H1 (cell line): Measurements from ENCODE around the gene ANKRD30A. TPM values are rescaled to one million over a fixed set of nuclear protein-coding genes. Genes with fewer than 3 reads are reported as not detected.

ENCODE experiments used
- CTCF ChIA-PET: fragments of 300-600 bp; sonication (Branson Sonifier 250); formaldehyde crosslinking; loops from one replicate; lab custom pipeline; 2021; ENCODE audit not compliant: partially characterized antibody; lab: Charles Lee
- POLR2A ChIA-PET: fragments of 300-600 bp; sonication (Branson Sonifier 250); formaldehyde crosslinking; loops from one replicate; lab custom pipeline; 2021; ENCODE audit warnings: inconsistent platforms; ENCODE audit not compliant: partially characterized antibody; lab: Charles Lee
- DNase-seq, 2 experiments: peaks; one replicate each; pipeline versions ENCODE4 v3.0.0 to v3.0.0-alpha.2; 2010 to 2022; ENCODE audit warnings: low spot score in 2 of 2, low read depth in 1 of 2, mixed read lengths in 1 of 2
- FAIRE-seq: peaks from 2 replicates; lab custom pipeline; 2011; peaks lifted over from hg19 to GRCh38; lab: Jason Lieb, UNC
- H2AFZ ChIP-seq: 2 replicates; pipeline ENCODE4 v1.8.1; 2012; ENCODE audit warnings: low read length, inconsistent platforms
- H2AK5ac ChIP-seq: 2 replicates; pipeline ENCODE4 v1.6.1; 2013; ENCODE audit warnings: low read depth, low read length
- H2BK120ac ChIP-seq: replicated peaks from 2 replicates; pipeline ENCODE3; 2013; ENCODE audit warnings: low read depth, low read length, inconsistent platforms
- H2BK12ac ChIP-seq: 2 replicates; pipeline ENCODE4 v1.6.1; 2013; ENCODE audit warnings: low read depth, low read length
- H2BK15ac ChIP-seq: 2 replicates; pipeline ENCODE4 v1.6.1; 2013; ENCODE audit warnings: low read length
- H2BK20ac ChIP-seq: 2 replicates; pipeline ENCODE4 v1.6.1; 2013; ENCODE audit warnings: low read length
- H2BK5ac ChIP-seq: 2 replicates; pipeline ENCODE4 v1.6.1; 2013; ENCODE audit warnings: low read depth, low read length
- H3K14ac ChIP-seq: 2 replicates; pipeline ENCODE4 v1.6.1; 2013; ENCODE audit warnings: inconsistent platforms; ENCODE audit not compliant: insufficient read length
- H3K18ac ChIP-seq: 2 replicates; pipeline ENCODE4 v1.6.1; 2013; ENCODE audit warnings: low read length; ENCODE audit errors: extremely low read depth
- H3K23ac ChIP-seq: 2 replicates; pipeline ENCODE4 v1.6.1; 2013; ENCODE audit warnings: inconsistent platforms; ENCODE audit not compliant: insufficient read length
- H3K23me2 ChIP-seq: 2 replicates; pipeline ENCODE4 v1.6.1; 2013; ENCODE audit warnings: low read depth, low read length
- H3K27ac ChIP-seq: 2 replicates; pipeline ENCODE4 v1.6.1; 2011; ENCODE audit warnings: low read depth, low read length, inconsistent platforms
- H3K27me3 ChIP-seq, 4 experiments: replicated peaks in 1 of 4; 1 replicate in 1 of 4; 2 replicates in 3 of 4; pipeline versions ENCODE4 v1.6.1 to v1.8.1; 2011 to 2013; ENCODE audit warnings: low read length in 3 of 4, mild to moderate bottlenecking in 3 of 4, inconsistent platforms in 2 of 4, mixed read lengths in 2 of 4, moderate library complexity in 1 of 4; ENCODE audit not compliant: control insufficient read depth in 3 of 4, insufficient read depth in 3 of 4; ENCODE audit errors: extremely low read depth in 1 of 4
- H3K36me3 ChIP-seq, 4 experiments: 2 replicates each; pipeline versions ENCODE4 v1.6.1 to v1.8.1; 2011 to 2013; ENCODE audit warnings: mild to moderate bottlenecking in 4 of 4, low read length in 3 of 4, moderate library complexity in 2 of 4, control low read depth in 1 of 4, inconsistent platforms in 1 of 4; ENCODE audit not compliant: insufficient read depth in 4 of 4, control insufficient read depth in 2 of 4
- H3K4ac ChIP-seq: replicated peaks from 2 replicates; pipeline ENCODE3; 2013; ENCODE audit warnings: low read length, low read depth, mixed read lengths, inconsistent platforms; ENCODE audit not compliant: insufficient read length
- H3K4me1 ChIP-seq, 4 experiments: replicated peaks in 1 of 4; 1 replicate in 1 of 4; 2 replicates in 3 of 4; pipeline versions ENCODE4 v1.6.1 to v1.8.1; 2011 to 2013; ENCODE audit warnings: low read length in 3 of 4, inconsistent platforms in 2 of 4, mixed read lengths in 1 of 4; ENCODE audit not compliant: insufficient read depth in 4 of 4, control insufficient read depth in 3 of 4
- H3K4me2 ChIP-seq, 2 experiments: 2 replicates each; pipeline versions ENCODE4 v1.6.1 to v1.8.1; 2011 to 2013; ENCODE audit warnings: low read depth in 2 of 2, low read length in 2 of 2, control low read depth in 1 of 2, inconsistent platforms in 1 of 2, mild to moderate bottlenecking in 1 of 2; ENCODE audit not compliant: insufficient read depth in 1 of 2
- H3K4me3 ChIP-seq, 4 experiments: fragments of 200-600, 300-600 bp in 1 of 4; sonication (generic), shearing (Covaris generic), sonication (Bioruptor Twin) in 1 of 4; 2 replicates each; pipeline versions ENCODE4 v1.5.1 to v1.8.1; 2011 to 2016; ENCODE audit warnings: low read length in 4 of 4, low read depth in 3 of 4, control low read depth in 2 of 4, inconsistent platforms in 2 of 4, mild to moderate bottlenecking in 2 of 4, mixed read lengths in 1 of 4, moderate library complexity in 1 of 4; ENCODE audit not compliant: insufficient read depth in 2 of 4; ENCODE audit errors: extremely low read depth in 1 of 4
- H3K56ac ChIP-seq: replicated peaks from 2 replicates; pipeline ENCODE3; 2013; ENCODE audit warnings: low read depth, mild to moderate bottlenecking, mixed read lengths, low read length, inconsistent platforms; ENCODE audit not compliant: insufficient read length
- H3K79me1 ChIP-seq: 2 replicates; pipeline ENCODE4 v1.6.1; 2013; ENCODE audit warnings: low read depth, low read length, control low read depth
- H3K79me2 ChIP-seq, 2 experiments: 2 replicates each; pipeline versions ENCODE4 v1.6.1 to v1.8.1; 2012 to 2013; ENCODE audit warnings: low read length in 2 of 2, mild to moderate bottlenecking in 2 of 2, inconsistent platforms in 1 of 2; ENCODE audit not compliant: insufficient read depth in 2 of 2, control insufficient read depth in 1 of 2
- H3K9ac ChIP-seq, 4 experiments: replicated peaks in 1 of 4; 1 replicate in 1 of 4; 2 replicates in 3 of 4; pipeline versions ENCODE4 v1.6.1 to v1.8.1; 2011 to 2013; ENCODE audit warnings: low read depth in 3 of 4, low read length in 3 of 4, control low read depth in 2 of 4, mild to moderate bottlenecking in 2 of 4, moderate library complexity in 2 of 4, inconsistent platforms in 1 of 4; ENCODE audit errors: extremely low read depth in 1 of 4
- H3K9me3 ChIP-seq, 2 experiments: 2 replicates each; pipeline versions ENCODE4 v1.6.1 to v1.8.1; 2012 to 2013; ENCODE audit warnings: mild to moderate bottlenecking in 2 of 2, moderate library complexity in 2 of 2, control low read depth in 1 of 2, inconsistent platforms in 1 of 2, low read depth in 1 of 2, low read length in 1 of 2, mixed read lengths in 1 of 2; ENCODE audit not compliant: insufficient read depth in 2 of 2
- H4K20me1 ChIP-seq, 2 experiments: replicated peaks in 1 of 2; 2 replicates each; pipeline versions ENCODE3 to v1.8.1; 2011 to 2013; ENCODE audit warnings: inconsistent platforms in 2 of 2, low read length in 2 of 2, mild to moderate bottlenecking in 1 of 2; ENCODE audit not compliant: insufficient read depth in 2 of 2, control insufficient read depth in 1 of 2
- H4K5ac ChIP-seq: 2 replicates; pipeline ENCODE4 v1.6.1; 2013; ENCODE audit warnings: low read length, low read depth, mixed read lengths, inconsistent platforms; ENCODE audit not compliant: insufficient read length
- H4K8ac ChIP-seq: 2 replicates; pipeline ENCODE4 v1.8.0; 2013; ENCODE audit warnings: mild to moderate bottlenecking, moderate library complexity, low read length, inconsistent platforms; ENCODE audit not compliant: insufficient read depth; ENCODE audit errors: extremely low read depth
- H4K91ac ChIP-seq: replicated peaks from 2 replicates; pipeline ENCODE3; 2013; ENCODE audit warnings: low read length, mixed read lengths, inconsistent platforms; ENCODE audit not compliant: insufficient read length
- CTBP2 ChIP-seq: IDR thresholded peaks from 2 replicates; pipeline ENCODE4 v1.7.0; 2011; ENCODE audit warnings: borderline replicate concordance, mild to moderate bottlenecking, moderate library complexity, mixed read lengths, low read length; ENCODE audit not compliant: insufficient read depth, insufficient read length
- EGR1 ChIP-seq: IDR thresholded peaks from 2 replicates; pipeline ENCODE4 v1.6.1; 2011; ENCODE audit warnings: low read depth, low read length, borderline replicate concordance
- FOSL1 ChIP-seq: IDR thresholded peaks from 2 replicates; pipeline ENCODE4 v1.6.1; 2011; ENCODE audit warnings: mild to moderate bottlenecking, low read depth, low read length, moderate library complexity; ENCODE audit not compliant: insufficient read depth
- POU5F1 ChIP-seq: IDR thresholded peaks from 2 replicates; pipeline ENCODE4 v1.6.1; 2011; ENCODE audit warnings: low read depth, mild to moderate bottlenecking, low read length, moderate library complexity
- SP4 ChIP-seq: IDR thresholded peaks from 2 replicates; pipeline ENCODE4 v1.6.1; 2012; ENCODE audit warnings: low read length, inconsistent platforms
- SRF ChIP-seq: IDR thresholded peaks from 2 replicates; pipeline ENCODE4 v1.6.1; 2011; ENCODE audit warnings: mild to moderate bottlenecking, low read depth, low read length, moderate library complexity
- WGBS, 2 experiments: shearing (Covaris generic) in 1 of 2; methylation state at CpG; one replicate each; pipeline versions ENCODE4 v1.1.6 to v1.1.7; 2013 to 2015; ENCODE audit warnings: low lambda C conversion rate in 2 of 2, mixed read lengths in 2 of 2, inconsistent platforms in 1 of 2, low coverage in 1 of 2, missing lambda C conversion rate in 1 of 2; ENCODE audit not compliant: insufficient replicate concordance in 2 of 2, insufficient coverage in 1 of 2, insufficient read length in 1 of 2; ENCODE audit errors: extremely low coverage in 1 of 2, missing lambda C conversion rate in 1 of 2; 5-methylcytosine and 5-hydroxymethylcytosine counted together
- polyA plus RNA-seq, 7 experiments: library from polyadenylated mRNA; depleted of rRNA in 3 of 7; stranded (reverse) in 5 of 7; unstranded in 2 of 7; fragments of >200 nt in 5 of 7; fragments of 200-250 nt in 2 of 7; gene quantifications; 1 replicate in 5 of 7; 2 replicates in 1 of 7; 4 replicates in 1 of 7; pipeline versions ENCODE4 v1.2.1 to v1.2.3, GENCODE V29; 2011 to 2013; ENCODE audit warnings: missing spikeins in 2 of 7, mixed read lengths in 2 of 7
- total RNA-seq: library from RNA; stranded (reverse); fragmentation: NEBNext Ultra II Directional; extraction: Animal tissue kit (Norgen Biotek cat#: 25700); gene quantifications from 2 replicates; pipeline ENCODE4 v1.2.1, GENCODE V29; 2021

The ANKRD30A gene
- total and polyA plus RNA-seq, 2 of the 8 experiments (the other 6 are each of a cell fraction or from before 2014, with no cell fraction given), result not detected

- H3K56ac ChIP-seq, result no peak overlapping the region
- H2BK120ac ChIP-seq, result no peak overlapping the region
- no peak for DNase-seq
- H2BK5ac ChIP-seq, result no peak overlapping the region
- TF ChIP-seq SRF (no peak), EGR1 (no peak), SP4 (no peak), FOSL1 (no peak), POU5F1 (no peak), CTBP2 (no peak)
- no peak overlapping the region for H2AK5ac ChIP-seq
- H4K8ac ChIP-seq, result no peak overlapping the region
- H2AFZ ChIP-seq, result no peak overlapping the region
- peaks cover 38 to 68% of the 10 kb centered on the region in 2 experiments for H3K9me3 ChIP-seq
- no peaks in the 10 kb centered on the region for H3K23me2 ChIP-seq
- H2BK20ac ChIP-seq, result no peak overlapping the region
- CTCF ChIA-PET, result no interaction called here
- H3K18ac ChIP-seq, result no peak overlapping the region
- no peaks in the 10 kb centered on the region for H3K36me3 ChIP-seq
- WGBS, 2 experiments, result 53% methylated on average over 2 of the region's 2 CpGs; no CpG with 5 or more reads in 1 of the 2 experiments
- H3K4ac ChIP-seq, result no peak overlapping the region
- H4K5ac ChIP-seq, result no peak overlapping the region
- no peaks in the 10 kb centered on the region for H3K79me2 ChIP-seq
- H3K4me2 ChIP-seq, result no peak overlapping the region
- H3K27me3 ChIP-seq, result no peaks in the 10 kb centered on the region
- no peak overlapping the region for H3K9ac ChIP-seq
- H3K4me1 ChIP-seq, result no peaks in the 10 kb centered on the region
- no peak overlapping the region for H3K4me3 ChIP-seq
- POLR2A ChIA-PET, result no interaction called here
- H2BK15ac ChIP-seq, result no peak overlapping the region
- no peak overlapping the region for H3K14ac ChIP-seq
- no peak overlapping the region for H3K23ac ChIP-seq
- H4K20me1 ChIP-seq, result no peaks in the 10 kb centered on the region
- no peak overlapping the region for H4K91ac ChIP-seq
- no peak overlapping the region for H3K27ac ChIP-seq
- no peak overlapping the region for H2BK12ac ChIP-seq
- H3K79me1 ChIP-seq, result no peaks in the 10 kb centered on the region
- no peak for FAIRE-seq
Measured at GRCh38 chr10:37403776-37404175, 278.4 kb downstream of the ANKRD30A start.
